Skeletal muscle satellite cell (primary cell): Measurements from ENCODE around the gene PARVA.
"Not testable (repeated sequence)": the region's sequence is repeated elsewhere in the genome, so short reads cannot be mapped to it uniquely, and the experiment has no call there.

Experiments used
- H3K27me3 ChIP-seq: 2 replicates; pipeline ENCODE4 v1.7.0; 2013; ENCODE audit warnings: low read length; ENCODE audit not compliant: control insufficient read depth, insufficient read depth
- H3K36me3 ChIP-seq: 2 replicates; pipeline ENCODE4 v1.7.0; 2013; ENCODE audit warnings: mild to moderate bottlenecking, control low read depth, low read length; ENCODE audit not compliant: insufficient read depth
- H3K4me1 ChIP-seq: 2 replicates; pipeline ENCODE4 v1.7.0; 2013; ENCODE audit warnings: low read length; ENCODE audit not compliant: control insufficient read depth, insufficient read depth
- H3K4me2 ChIP-seq: 2 replicates; pipeline ENCODE4 v1.7.0; 2013; ENCODE audit warnings: mild to moderate bottlenecking, low read length
- H3K4me3 ChIP-seq: 2 replicates; pipeline ENCODE4 v1.7.0; 2013; ENCODE audit warnings: low read length
- H3K9ac ChIP-seq: 2 replicates; pipeline ENCODE4 v1.7.0; 2013; ENCODE audit warnings: mild to moderate bottlenecking, low read depth, low read length, moderate library complexity
- H3K9me3 ChIP-seq: replicated peaks from 2 replicates; pipeline ENCODE4 v1.7.0; 2013; ENCODE audit warnings: mild to moderate bottlenecking, control low read depth, low read length

The PARVA gene

GRCh38 chr11:12512132-12512531, 134.8 kb downstream of the PARVA start:
- Histone ChIP-seq H3K27me3 (no peaks in the 10 kb centered on the region), H3K9ac (no peak overlapping the region), H3K4me2 (no peak overlapping the region), H3K9me3 (no peaks in the 10 kb centered on the region), H3K4me1 (peaks cover 5% of the 10 kb centered on the region), H3K4me3 (no peak overlapping the region), H3K36me3 (peaks cover 37% of the 10 kb centered on the region)

GRCh38 chr11:12512826-12513395, 135.5 kb downstream of the PARVA start:
- Histone ChIP-seq H3K9ac (no peak overlapping the region), H3K27me3 (no peaks in the 10 kb centered on the region), H3K4me2 (no peak overlapping the region), H3K9me3 (no peaks in the 10 kb centered on the region), H3K4me3 (no peak overlapping the region), H3K4me1 (peaks cover 5% of the 10 kb centered on the region), H3K36me3 (peaks cover 38% of the 10 kb centered on the region)

- Histone ChIP-seq H3K9ac (no peak overlapping the region), H3K9me3 (no peaks in the 10 kb centered on the region), H3K27me3 (no peaks in the 10 kb centered on the region), H3K4me2 (no peak overlapping the region), H3K4me1 (no peaks in the 10 kb centered on the region), H3K4me3 (no peak overlapping the region), H3K36me3 (peaks cover 44% of the 10 kb centered on the region)
These were observed 139.2 kb downstream of the PARVA start for GRCh38 chr11:12516387-12517105.

- Histone ChIP-seq H3K4me1 (no peaks in the 10 kb centered on the region), H3K9ac (no peak overlapping the region), H3K4me3 (no peak overlapping the region), H3K4me2 (no peak overlapping the region), H3K9me3 (no peaks in the 10 kb centered on the region), H3K27me3 (no peaks in the 10 kb centered on the region), H3K36me3 (peaks cover 42% of the 10 kb centered on the region)
These were observed 139.9 kb downstream of the PARVA start for GRCh38 chr11:12517306-12517705.

- H3K9me3 ChIP-seq, result no peaks in the 10 kb centered on the region
- no peak overlapping the region for H3K4me2 ChIP-seq
- H3K36me3 ChIP-seq, result peaks cover 42% of the 10 kb centered on the region
- no peak overlapping the region for H3K9ac ChIP-seq
- H3K27me3 ChIP-seq, result no peaks in the 10 kb centered on the region
- H3K4me1 ChIP-seq, result no peaks in the 10 kb centered on the region
- no peak overlapping the region for H3K4me3 ChIP-seq
These were observed 140.4 kb downstream of the PARVA start for GRCh38 chr11:12517741-12518140.

- Histone ChIP-seq H3K4me1 (no peaks in the 10 kb centered on the region), H3K4me2 (no peak overlapping the region), H3K9ac (no peak overlapping the region), H3K27me3 (no peaks in the 10 kb centered on the region), H3K9me3 (no peaks in the 10 kb centered on the region), H3K36me3 (peaks cover 35% of the 10 kb centered on the region), H3K4me3 (no peak overlapping the region)
These were observed 141.4 kb downstream of the PARVA start for GRCh38 chr11:12518606-12519385.

GRCh38 chr11:12520054-12520453, 142.7 kb downstream of the PARVA start:
- H3K4me3 ChIP-seq, result no peak overlapping the region
- no peaks in the 10 kb centered on the region for H3K4me1 ChIP-seq
- H3K9ac ChIP-seq, result no peak overlapping the region
- H3K36me3 ChIP-seq, result peaks cover 35% of the 10 kb centered on the region
- H3K9me3 ChIP-seq, result no peaks in the 10 kb centered on the region
- no peak overlapping the region for H3K4me2 ChIP-seq
- H3K27me3 ChIP-seq, result no peaks in the 10 kb centered on the region

GRCh38 chr11:12520576-12520975, 143.2 kb downstream of the PARVA start:
- not testable (repeated sequence) for H3K4me2 ChIP-seq, H3K4me1 ChIP-seq, H3K27me3 ChIP-seq, H3K9me3 ChIP-seq, H3K9ac ChIP-seq, H3K4me3 ChIP-seq
- H3K36me3 ChIP-seq, result peaks cover 35% of the 10 kb centered on the region

- no peaks in the 10 kb centered on the region for H3K27me3 ChIP-seq
- no peak overlapping the region for H3K4me3 ChIP-seq
- no peak overlapping the region for H3K4me2 ChIP-seq
- H3K4me1 ChIP-seq, result peaks cover 12% of the 10 kb centered on the region
- H3K9me3 ChIP-seq, result no peaks in the 10 kb centered on the region
- H3K36me3 ChIP-seq, result peaks cover 25% of the 10 kb centered on the region
- no peak overlapping the region for H3K9ac ChIP-seq
These were observed 146.0 kb downstream of the PARVA start for GRCh38 chr11:12523180-12523924.

GRCh38 chr11:12524865-12525264, 147.5 kb downstream of the PARVA start:
- Histone ChIP-seq H3K27me3 (no peaks in the 10 kb centered on the region), H3K9ac (no peak overlapping the region), H3K4me2 (no peak overlapping the region), H3K4me1 (peaks cover 16% of the 10 kb centered on the region), H3K9me3 (no peaks in the 10 kb centered on the region), H3K36me3 (peaks cover 16% of the 10 kb centered on the region), H3K4me3 (no peak overlapping the region)

GRCh38 chr11:12525466-12526055, 148.2 kb downstream of the PARVA start:
- Histone ChIP-seq H3K4me2 (no peak overlapping the region), H3K4me1 (peaks cover 20% of the 10 kb centered on the region), H3K9ac (no peak overlapping the region), H3K9me3 (no peaks in the 10 kb centered on the region), H3K36me3 (peaks cover 18% of the 10 kb centered on the region), H3K4me3 (no peak overlapping the region), H3K27me3 (no peaks in the 10 kb centered on the region)
